HG03460 (cell line): ENCODE data around the gene IL17RA.

ENCODE experiments used
- ATAC-seq: cut with Tn5 transposase; IDR thresholded peaks from one replicate; pipeline ENCODE4 v1.9.1; 2021; ENCODE audit not compliant: unreplicated experiment

Gene IL17RA

DNA sequence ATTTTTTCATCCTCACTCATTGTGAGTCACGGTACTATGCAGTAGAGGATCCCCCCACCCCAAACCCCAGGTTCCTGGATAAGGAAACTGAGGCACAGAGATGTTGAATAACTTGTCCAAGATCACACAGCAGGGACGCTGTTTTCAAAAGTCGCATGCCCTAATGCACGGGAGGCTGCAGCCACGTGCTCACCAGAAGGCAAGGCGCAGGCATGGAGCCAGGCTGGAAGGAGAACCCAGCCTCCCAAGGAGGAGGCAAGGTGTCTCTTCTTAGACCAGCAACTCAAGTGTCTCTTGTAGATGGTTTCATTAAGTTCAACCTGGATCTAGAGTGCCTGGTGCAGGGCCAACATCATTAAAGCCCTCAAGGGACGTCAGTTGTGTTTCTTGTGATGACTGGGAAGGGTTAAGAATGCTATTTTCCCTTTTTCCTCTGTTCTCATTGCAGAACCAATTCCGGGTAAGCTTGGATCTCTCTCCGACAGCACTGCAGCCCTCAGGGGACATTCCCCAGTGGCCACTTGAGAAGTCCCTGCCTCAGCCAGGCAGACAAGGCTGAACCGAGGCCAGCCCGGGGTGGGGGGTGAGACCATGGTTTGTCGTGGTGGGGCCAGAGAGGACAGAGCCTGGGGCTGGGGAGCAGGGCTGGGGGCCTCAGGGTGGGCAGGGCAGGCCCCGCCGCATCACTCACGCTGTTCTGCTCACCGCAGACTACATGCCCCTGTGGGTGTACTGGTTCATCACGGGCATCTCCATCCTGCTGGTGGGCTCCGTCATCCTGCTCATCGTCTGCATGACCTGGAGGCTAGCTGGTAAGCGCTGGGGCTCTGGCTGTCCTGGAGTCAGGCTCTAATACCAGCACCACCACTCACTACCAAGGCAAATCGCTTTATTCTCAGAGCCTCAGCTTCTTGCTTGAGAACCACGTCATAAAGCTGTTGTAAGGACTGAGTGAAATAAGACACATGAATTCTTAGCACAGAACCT lies 20.6 kb downstream of the IL17RA start:
- ATAC-seq, result no peak

DNA sequence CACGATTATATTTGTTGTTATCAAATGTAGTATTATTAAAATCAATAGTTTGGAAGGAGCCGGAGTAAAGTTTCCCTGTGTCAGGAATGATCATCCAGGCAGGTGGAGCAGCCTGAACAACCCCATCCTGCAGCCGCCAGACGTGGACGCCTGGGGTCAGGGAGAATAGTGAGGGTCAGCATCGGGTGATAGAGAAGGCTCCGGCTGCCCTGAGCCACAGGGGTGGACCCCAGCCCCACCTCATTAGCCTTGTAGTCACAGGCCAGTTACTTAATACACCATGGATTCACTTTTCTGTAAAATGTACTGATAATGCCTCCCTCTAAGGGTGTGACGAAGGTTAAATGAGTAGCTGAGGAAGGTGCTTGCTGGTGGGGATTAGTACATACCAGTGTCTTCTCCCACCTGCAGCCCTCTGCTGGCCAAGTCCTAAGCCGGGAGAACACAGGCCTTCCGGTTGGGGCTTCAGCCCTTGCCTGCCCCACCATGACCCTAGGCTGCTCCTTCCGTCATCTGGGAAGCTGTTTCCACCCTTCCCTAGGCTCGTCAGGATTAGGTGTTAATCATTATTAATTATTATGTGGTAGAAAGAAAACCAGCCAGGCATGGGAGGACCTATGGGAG lies 21.5 kb downstream of the IL17RA start:
- no peak for ATAC-seq

- no peak for ATAC-seq
These were observed 22.2 kb downstream of the IL17RA start for GRCh38 chr22:17106785-17107546.

DNA sequence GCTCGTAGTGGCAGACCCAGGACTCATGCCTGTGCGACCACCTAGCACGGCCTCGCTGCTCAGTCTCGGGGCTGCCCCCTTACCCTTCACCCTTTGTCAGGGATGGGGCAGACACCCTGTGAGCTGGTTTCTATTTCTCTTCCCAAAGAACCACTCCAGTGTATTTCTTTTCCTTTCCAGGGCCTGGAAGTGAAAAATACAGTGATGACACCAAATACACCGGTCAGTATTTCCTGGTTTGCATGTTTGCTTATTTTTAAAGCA lies 22.7 kb downstream of the IL17RA start:
- no peak for ATAC-seq

DNA sequence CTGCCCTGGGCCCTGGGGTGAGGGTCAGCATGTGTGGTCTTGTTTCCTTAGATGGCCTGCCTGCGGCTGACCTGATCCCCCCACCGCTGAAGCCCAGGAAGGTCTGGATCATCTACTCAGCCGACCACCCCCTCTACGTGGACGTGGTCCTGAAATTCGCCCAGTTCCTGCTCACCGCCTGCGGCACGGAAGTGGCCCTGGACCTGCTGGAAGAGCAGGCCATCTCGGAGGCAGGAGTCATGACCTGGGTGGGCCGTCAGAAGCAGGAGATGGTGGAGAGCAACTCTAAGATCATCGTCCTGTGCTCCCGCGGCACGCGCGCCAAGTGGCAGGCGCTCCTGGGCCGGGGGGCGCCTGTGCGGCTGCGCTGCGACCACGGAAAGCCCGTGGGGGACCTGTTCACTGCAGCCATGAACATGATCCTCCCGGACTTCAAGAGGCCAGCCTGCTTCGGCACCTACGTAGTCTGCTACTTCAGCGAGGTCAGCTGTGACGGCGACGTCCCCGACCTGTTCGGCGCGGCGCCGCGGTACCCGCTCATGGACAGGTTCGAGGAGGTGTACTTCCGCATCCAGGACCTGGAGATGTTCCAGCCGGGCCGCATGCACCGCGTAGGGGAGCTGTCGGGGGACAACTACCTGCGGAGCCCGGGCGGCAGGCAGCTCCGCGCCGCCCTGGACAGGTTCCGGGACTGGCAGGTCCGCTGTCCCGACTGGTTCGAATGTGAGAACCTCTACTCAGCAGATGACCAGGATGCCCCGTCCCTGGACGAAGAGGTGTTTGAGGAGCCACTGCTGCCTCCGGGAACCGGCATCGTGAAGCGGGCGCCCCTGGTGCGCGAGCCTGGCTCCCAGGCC lies 23.7 kb downstream of the IL17RA start:
- no peak for ATAC-seq

DNA sequence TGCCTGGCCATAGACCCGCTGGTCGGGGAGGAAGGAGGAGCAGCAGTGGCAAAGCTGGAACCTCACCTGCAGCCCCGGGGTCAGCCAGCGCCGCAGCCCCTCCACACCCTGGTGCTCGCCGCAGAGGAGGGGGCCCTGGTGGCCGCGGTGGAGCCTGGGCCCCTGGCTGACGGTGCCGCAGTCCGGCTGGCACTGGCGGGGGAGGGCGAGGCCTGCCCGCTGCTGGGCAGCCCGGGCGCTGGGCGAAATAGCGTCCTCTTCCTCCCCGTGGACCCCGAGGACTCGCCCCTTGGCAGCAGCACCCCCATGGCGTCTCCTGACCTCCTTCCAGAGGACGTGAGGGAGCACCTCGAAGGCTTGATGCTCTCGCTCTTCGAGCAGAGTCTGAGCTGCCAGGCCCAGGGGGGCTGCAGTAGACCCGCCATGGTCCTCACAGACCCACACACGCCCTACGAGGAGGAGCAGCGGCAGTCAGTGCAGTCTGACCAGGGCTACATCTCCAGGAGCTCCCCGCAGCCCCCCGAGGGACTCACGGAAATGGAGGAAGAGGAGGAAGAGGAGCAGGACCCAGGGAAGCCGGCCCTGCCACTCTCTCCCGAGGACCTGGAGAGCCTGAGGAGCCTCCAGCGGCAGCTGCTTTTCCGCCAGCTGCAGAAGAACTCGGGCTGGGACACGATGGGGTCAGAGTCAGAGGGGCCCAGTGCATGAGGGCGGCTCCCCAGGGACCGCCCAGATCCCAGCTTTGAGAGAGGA lies 24.5 kb downstream of the IL17RA start:
- ATAC-seq, result no peak

DNA sequence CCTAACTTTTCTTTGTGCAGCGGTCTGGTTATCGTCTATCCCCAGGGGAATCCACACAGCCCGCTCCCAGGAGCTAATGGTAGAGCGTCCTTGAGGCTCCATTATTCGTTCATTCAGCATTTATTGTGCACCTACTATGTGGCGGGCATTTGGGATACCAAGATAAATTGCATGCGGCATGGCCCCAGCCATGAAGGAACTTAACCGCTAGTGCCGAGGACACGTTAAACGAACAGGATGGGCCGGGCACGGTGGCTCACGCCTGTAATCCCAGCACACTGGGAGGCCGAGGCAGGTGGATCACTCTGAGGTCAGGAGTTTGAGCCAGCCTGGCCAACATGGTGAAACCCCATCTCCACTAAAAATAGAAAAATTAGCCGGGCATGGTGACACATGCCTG lies 25.2 kb downstream of the IL17RA start:
- ATAC-seq, result no peak

DNA sequence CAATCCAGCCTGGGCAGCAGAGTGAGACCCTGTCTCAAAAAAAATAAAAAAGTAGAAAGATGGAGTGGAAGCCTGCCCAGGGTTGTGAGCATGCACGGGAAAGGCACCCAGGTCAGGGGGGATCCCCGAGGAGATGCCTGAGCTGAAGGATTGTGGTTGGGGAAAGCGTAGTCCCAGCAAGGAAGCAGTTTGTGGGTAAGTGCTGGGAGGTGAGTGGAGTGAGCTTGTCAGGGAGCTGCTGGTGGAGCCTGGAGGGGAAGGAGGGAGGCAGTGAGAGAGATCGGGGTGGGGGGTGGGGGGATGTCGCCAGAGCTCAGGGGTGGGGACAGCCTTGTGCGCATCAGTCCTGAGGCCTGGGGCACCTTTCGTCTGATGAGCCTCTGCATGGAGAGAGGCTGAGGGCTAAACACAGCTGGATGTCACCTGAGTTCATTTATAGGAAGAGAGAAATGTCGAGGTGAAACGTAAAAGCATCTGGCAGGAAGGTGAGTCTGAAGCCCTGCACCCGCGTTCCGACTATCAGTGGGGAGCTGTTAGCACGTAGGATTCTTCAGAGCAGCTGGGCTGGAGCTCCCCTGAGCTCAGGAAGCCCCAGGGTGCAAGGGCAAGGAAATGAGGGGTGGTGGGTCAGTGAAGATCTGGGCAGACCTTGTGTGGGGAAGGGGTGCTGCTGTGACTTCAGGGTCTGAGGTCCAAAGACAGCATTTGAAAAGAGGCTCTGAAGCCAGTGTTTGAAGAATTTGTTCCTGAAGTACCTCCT lies 26.2 kb downstream of the IL17RA start:
- no peak for ATAC-seq

DNA sequence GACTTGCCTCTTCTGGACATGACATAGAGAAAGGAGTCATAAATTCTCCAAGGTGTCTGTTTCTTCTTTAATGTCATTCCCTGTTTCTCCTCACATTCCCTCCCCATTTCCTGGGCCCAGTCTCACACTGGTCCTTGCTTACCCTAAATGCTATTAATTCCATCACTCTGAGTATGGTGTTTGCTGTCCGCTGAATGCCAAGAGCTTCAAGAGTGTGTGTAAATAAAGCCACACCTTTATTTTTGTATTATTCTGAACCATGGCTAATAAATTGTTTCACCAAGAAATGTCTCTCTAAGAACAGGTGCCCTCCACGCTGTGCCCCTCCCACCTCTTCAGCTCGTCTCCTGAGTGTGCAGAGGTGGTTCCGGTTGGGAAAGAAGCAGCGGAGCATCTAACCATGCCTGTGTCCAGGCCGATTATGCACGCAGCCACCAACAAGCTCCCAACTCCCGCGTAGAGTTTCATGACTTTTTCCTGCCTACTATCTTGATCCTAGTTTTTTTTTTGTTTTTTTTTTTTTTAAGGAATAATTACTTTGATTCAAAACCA lies 27.8 kb downstream of the IL17RA start:
- no peak for ATAC-seq

DNA sequence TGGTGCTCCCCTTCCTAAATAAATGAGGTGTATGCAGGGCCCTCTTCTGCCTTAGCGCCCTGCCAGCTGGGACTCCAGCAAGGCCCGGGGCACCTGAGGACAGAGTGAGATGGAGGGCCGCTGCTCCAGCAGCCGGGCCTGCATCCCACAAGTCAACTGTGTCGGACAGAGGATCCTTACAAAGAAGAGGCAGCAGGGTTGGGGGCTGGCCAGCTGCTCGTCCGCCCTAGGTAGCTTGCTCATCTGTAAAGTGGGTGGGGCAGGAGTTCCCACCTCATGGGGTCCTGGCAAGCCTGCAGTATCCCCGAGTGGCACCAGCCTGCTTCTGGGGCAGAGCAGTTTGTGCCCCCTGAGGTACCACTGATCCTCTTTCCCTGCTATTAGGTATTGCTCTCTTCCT lies 28.8 kb downstream of the IL17RA start:
- ATAC-seq, result no peak

GRCh38 chr22:17114173-17114897 lies 29.5 kb downstream of the IL17RA start:
- no peak for ATAC-seq

- no peak for ATAC-seq
These were observed 30.1 kb downstream of the IL17RA start for GRCh38 chr22:17114898-17115235.

GRCh38 chr22:17115236-17115635 lies 30.4 kb downstream of the IL17RA start:
- ATAC-seq, result no peak

DNA sequence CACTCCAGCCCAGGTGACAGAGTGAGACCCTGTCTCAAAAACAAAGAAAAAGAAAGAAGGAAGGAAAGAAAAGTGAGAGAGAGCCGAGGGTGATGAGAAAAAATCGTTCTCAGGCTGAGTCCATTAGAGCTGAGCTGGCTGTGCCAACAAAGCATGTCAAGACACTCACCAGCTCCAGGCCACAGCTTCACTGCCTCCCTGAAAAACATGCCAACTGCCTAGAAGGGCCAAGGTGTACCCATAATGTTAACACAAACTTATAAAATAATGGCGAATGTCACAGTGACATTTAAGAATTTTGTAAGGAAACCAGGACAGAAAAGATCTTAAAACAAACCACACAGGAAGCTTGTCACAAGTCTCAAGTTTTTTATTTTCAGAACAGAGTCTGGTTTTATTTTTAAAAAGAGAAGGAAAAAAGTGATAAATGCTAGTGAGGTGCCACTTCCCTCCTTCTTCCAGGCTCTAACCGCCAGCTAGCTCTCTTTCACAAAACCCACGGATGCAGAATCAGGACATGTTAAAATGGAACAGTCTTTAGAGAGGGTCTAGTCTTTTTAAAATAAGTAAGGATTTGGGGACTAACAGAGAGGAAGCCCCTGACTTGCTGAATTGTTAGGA lies 31.3 kb downstream of the IL17RA start:
- no peak for ATAC-seq

DNA sequence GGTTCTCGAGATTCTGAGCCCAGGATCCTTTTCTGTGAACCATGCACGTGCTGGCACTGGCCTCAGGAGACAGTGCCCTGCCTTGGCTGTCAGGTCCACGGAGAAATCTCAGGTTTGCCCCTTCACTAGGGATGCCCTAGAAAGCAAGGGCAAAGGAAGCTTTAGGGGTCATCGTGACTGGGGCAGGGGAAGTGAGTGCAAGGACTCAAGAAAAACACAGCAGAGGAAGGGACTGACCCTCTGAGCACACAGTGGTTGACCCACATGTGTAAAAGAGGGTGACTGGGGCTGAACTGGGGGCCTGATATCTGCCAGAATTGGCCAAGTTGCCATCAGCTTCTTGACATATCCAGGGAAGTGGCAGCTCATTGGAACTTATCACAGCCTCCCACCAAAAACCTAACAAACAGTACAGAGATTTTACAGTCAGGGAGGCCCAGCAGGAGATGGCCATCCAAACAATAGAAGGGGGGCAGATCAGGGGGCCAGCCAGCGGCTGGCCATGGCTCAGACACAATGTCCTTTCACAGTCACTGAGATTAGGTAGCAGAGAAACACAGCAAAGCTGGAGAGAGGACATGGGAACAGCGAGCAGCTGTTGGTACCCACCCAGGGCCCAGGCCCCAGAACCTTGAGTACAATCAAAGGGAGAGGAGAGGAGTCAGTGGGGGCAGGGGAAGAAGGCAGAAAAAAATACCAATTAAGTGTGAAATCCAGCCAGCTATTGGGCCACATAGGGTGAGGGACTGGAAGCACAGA lies 32.0 kb downstream of the IL17RA start:
- no peak for ATAC-seq

DNA sequence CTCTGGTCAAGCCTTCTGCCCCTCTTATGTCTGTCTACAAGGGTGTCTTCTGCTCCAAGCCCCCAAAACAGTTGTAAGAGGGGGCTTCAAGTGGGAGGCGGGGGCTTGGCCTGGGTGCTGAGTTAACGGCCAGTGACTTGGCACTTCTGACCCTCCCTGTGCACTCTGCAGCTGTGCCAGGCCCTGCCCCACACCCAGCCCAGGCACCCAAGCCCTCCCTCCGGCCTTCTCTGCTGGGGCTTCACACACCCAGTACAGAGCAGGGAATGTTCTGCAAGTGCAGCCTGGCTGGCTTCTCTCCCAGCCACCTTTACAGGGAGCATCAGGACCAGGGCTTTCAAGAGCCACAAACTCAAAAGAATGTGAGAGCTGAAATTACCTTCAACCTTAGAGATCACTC lies 32.6 kb downstream of the IL17RA start:
- ATAC-seq, result no peak

GRCh38 chr22:17117890-17118289 lies 33.1 kb downstream of the IL17RA start:
- ATAC-seq, result no peak

DNA sequence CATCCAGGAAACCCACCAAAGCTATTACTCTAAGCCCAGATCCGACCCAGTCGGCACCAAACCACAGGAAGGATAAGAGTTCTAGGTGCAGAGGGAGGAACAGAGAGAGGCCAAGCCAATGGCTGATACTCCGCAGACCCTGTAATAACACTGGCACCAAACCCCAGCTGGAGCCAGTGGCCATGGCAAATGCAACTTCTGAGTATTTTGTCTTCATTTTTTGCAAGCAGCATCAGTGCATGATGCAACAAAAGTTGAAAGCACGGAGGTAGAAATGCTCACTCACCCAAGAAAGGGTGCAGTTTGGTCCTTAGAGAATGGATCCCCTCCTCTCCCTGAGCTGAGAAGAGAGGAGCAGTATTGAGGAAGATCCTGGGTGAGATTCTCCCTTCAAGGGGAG lies 33.5 kb downstream of the IL17RA start:
- ATAC-seq, result no peak
